Sigmoid colon (tissue), 4 donors: ENCODE measurements around the gene ATG10.
A peak's percentile ranks its signal among the peaks of the same experiment; 100 is the strongest.

Source experiments
- EP300 ChIP-seq, 4 donors: sonication (generic); formaldehyde crosslinking; IDR thresholded peaks; one replicate each; pipeline ENCODE4 v1.6.1; 2017; ENCODE audit warnings: antibody characterized with exemption in 4 of 4
- POLR2AphosphoS5 ChIP-seq, 4 donors: sonication (generic); formaldehyde crosslinking; IDR thresholded peaks; one replicate each; pipeline ENCODE4 v1.6.1; 2017; ENCODE audit warnings: antibody characterized with exemption in 4 of 4
- TF ChIP-seq, protein P1 (sequence below), 4 experiments: fragments of 450-650 bp in 3 of 4; fragments of 200-600 bp in 1 of 4; IDR thresholded peaks; one replicate each; pipeline ENCODE4 v1.5.1; 2016 to 2019; ENCODE audit warnings: antibody characterized with exemption in 4 of 4, mild to moderate bottlenecking in 3 of 4, moderate library complexity in 2 of 4

DNA sequence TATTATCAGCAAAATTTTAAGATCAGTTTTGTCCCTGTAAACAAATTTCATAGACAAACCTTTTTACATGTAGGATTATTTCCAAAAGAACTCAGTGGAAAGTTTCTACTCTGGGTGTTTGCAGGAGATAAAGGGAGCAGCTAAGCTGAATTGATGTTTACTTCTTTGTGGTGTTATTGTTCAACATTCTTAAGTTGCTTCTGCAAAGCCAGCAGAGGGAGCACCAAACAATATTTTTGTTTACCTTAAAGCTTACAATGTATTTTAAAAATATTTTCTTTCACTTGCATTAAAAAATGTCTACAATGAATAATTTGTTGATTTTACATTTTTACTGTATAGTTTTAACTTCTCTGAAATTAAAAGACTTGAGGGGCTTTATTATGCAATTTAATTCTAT lies 135.4 kb downstream of the ATG10 start:
- TF ChIP-seq EP300 (IDR thresholded peaks at IDR 0.05) (no peak), POLR2AphosphoS5 (IDR thresholded peaks at IDR 0.05) (no peak)
- TF ChIP-seq, protein P1, sequence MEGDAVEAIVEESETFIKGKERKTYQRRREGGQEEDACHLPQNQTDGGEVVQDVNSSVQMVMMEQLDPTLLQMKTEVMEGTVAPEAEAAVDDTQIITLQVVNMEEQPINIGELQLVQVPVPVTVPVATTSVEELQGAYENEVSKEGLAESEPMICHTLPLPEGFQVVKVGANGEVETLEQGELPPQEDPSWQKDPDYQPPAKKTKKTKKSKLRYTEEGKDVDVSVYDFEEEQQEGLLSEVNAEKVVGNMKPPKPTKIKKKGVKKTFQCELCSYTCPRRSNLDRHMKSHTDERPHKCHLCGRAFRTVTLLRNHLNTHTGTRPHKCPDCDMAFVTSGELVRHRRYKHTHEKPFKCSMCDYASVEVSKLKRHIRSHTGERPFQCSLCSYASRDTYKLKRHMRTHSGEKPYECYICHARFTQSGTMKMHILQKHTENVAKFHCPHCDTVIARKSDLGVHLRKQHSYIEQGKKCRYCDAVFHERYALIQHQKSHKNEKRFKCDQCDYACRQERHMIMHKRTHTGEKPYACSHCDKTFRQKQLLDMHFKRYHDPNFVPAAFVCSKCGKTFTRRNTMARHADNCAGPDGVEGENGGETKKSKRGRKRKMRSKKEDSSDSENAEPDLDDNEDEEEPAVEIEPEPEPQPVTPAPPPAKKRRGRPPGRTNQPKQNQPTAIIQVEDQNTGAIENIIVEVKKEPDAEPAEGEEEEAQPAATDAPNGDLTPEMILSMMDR (IDR thresholded peaks at IDR 0.05) = peak in 1 of 4 experiments; percentile 19
